Breast epithelium (tissue), 4 donors: ENCODE results near the gene LRRC9. TPM values are rescaled to one million over a fixed set of nuclear protein-coding genes. Genes with fewer than 3 reads are reported as not detected.
"Not testable (repeated sequence)": the region's sequence is repeated elsewhere in the genome, so short reads cannot be mapped to it uniquely, and the experiment has no call there.

Experiments
- DNase-seq, 2 donors: peaks; one replicate each; pipeline ENCODE4 v3.0.0-alpha.2; 2019; ENCODE audit warnings: low spot score in 2 of 2
- H3K27ac ChIP-seq, 2 donors: fragments of 200-600 bp; sonication (generic) in 1 of 2; one replicate each; pipeline ENCODE4 v1.5.1; 2016 to 2019; ENCODE audit warnings: mild to moderate bottlenecking in 1 of 2
- H3K27me3 ChIP-seq, 2 donors: fragments of 200-600 bp; sonication (generic) in 1 of 2; one replicate each; pipeline versions ENCODE4 v1.5.1 to v1.6.0; 2017 to 2019; ENCODE audit warnings: control low read depth in 1 of 2, mild to moderate bottlenecking in 1 of 2
- H3K36me3 ChIP-seq: fragments of 200-600 bp; one replicate; pipeline ENCODE4 v1.5.1; 2019
- H3K4me1 ChIP-seq, 2 donors: fragments of 200-600 bp; sonication (generic); one replicate each; pipeline ENCODE4 v1.5.1; 2016 to 2019; ENCODE audit warnings: control low read depth in 1 of 2
- H3K4me3 ChIP-seq, 3 donors: fragments of 200-600 bp; sonication (generic); 1 replicate in 2 of 3; 2 replicates in 1 of 3; pipeline ENCODE4 v1.5.1; 2016 to 2019; ENCODE audit warnings: mild to moderate bottlenecking in 3 of 3, moderate library complexity in 2 of 3
- H3K9me3 ChIP-seq, 2 donors: fragments of 200-600 bp; sonication (generic) in 1 of 2; one replicate each; pipeline ENCODE4 v1.5.1; 2016 to 2019; ENCODE audit warnings: control low read depth in 1 of 2
- CTCF ChIP-seq, 3 donors: fragments of 450-650 bp; IDR thresholded peaks; one replicate each; pipeline ENCODE4 v1.5.1; 2016 to 2017; ENCODE audit warnings: antibody characterized with exemption in 3 of 3, mild to moderate bottlenecking in 3 of 3, moderate library complexity in 3 of 3
- POLR2A ChIP-seq: fragments of 450-650 bp; IDR thresholded peaks from one replicate; pipeline ENCODE4 v1.6.1; 2016; ENCODE audit warnings: antibody characterized with exemption, mild to moderate bottlenecking, moderate library complexity
- POLR2AphosphoS5 ChIP-seq, 3 donors: sonication (generic); formaldehyde crosslinking; IDR thresholded peaks; one replicate each; pipeline ENCODE4 v1.6.1; 2017; ENCODE audit warnings: antibody characterized with exemption in 3 of 3
- intact Hi-C: fragments of 100-400 bp; cut with DNase I; formaldehyde crosslinking; loops from one replicate; pipeline ENCODE4 v1.15.1; 2023; ENCODE audit warnings: low total_unique reads
- total RNA-seq, 3 donors: library from RNA; depleted of rRNA; stranded (reverse); fragments of >200 nt; gene quantifications; one replicate each; pipeline ENCODE4 v1.1.0, GENCODE V29; 2016

Gene LRRC9
- total RNA-seq, 3 donors from 2014 or later = 0.16 TPM; not detected in 2

- Histone ChIP-seq H3K27ac (no peak overlapping the region), H3K27me3 (no peaks in the 10 kb centered on the region), H3K4me3 (no peak overlapping the region), H3K9me3 (no peaks in the 10 kb centered on the region), H3K36me3 (no peaks in the 10 kb centered on the region), H3K4me1 (no peaks in the 10 kb centered on the region)
- intact Hi-C loops = no loop called here
- DNase-seq = no peak
- TF ChIP-seq POLR2AphosphoS5 (IDR thresholded peaks at IDR 0.05) (no peak), POLR2A (no peak), CTCF (IDR thresholded peaks at IDR 0.05) (no peak)
Observed at GRCh38 chr14:59926534-59926933, 6.6 kb downstream of the LRRC9 start.

GRCh38 chr14:59931237-59931636 is 11.3 kb downstream of the LRRC9 start:
- H3K27me3 ChIP-seq = no peaks in the 10 kb centered on the region
- TF ChIP-seq POLR2AphosphoS5 (IDR thresholded peaks at IDR 0.05) (no peak), POLR2A (no peak), CTCF (IDR thresholded peaks at IDR 0.05) (no peak)
- DNase-seq = no peak
- no peaks in the 10 kb centered on the region for H3K36me3 ChIP-seq
- intact Hi-C loops = no loop called here
- H3K4me3 ChIP-seq = no peak overlapping the region
- H3K27ac ChIP-seq = no peak overlapping the region
- H3K9me3 ChIP-seq = no peaks in the 10 kb centered on the region
- H3K4me1 ChIP-seq = no peaks in the 10 kb centered on the region

- Histone ChIP-seq H3K4me3 (no peak overlapping the region), H3K27me3 (no peaks in the 10 kb centered on the region), H3K36me3 (no peaks in the 10 kb centered on the region), H3K9me3 (no peaks in the 10 kb centered on the region), H3K27ac (no peak overlapping the region), H3K4me1 (no peaks in the 10 kb centered on the region)
- intact Hi-C loops = no loop called here
- no peak for TF ChIP-seq POLR2AphosphoS5 (IDR thresholded peaks at IDR 0.05)
- no peak for TF ChIP-seq POLR2A
- no peak for TF ChIP-seq CTCF (IDR thresholded peaks at IDR 0.05)
- no peak for DNase-seq
Observed at GRCh38 chr14:59936145-59936544, 16.2 kb downstream of the LRRC9 start.

- Histone ChIP-seq H3K27me3 (no peaks in the 10 kb centered on the region), H3K36me3 (no peaks in the 10 kb centered on the region), H3K27ac (no peak overlapping the region), H3K4me3 (no peak overlapping the region), H3K9me3 (no peaks in the 10 kb centered on the region), H3K4me1 (no peaks in the 10 kb centered on the region)
- TF ChIP-seq POLR2AphosphoS5 (IDR thresholded peaks at IDR 0.05) = no peak
- TF ChIP-seq CTCF (IDR thresholded peaks at IDR 0.05) = no peak
- TF ChIP-seq POLR2A = no peak
- DNase-seq = no peak
- intact Hi-C loops = no loop called here
Observed at GRCh38 chr14:59939828-59940227, 19.9 kb downstream of the LRRC9 start.

GRCh38 chr14:59942296-59942862 is 22.4 kb downstream of the LRRC9 start:
- H3K36me3 ChIP-seq, intact Hi-C loops, DNase-seq, H3K4me1 ChIP-seq, H3K27ac ChIP-seq, H3K27me3 ChIP-seq, H3K9me3 ChIP-seq, H3K4me3 ChIP-seq: not testable (repeated sequence)

- intact Hi-C loops = no loop called here
- TF ChIP-seq CTCF (IDR thresholded peaks at IDR 0.05) = no peak
- no peak for TF ChIP-seq POLR2A
- TF ChIP-seq POLR2AphosphoS5 (IDR thresholded peaks at IDR 0.05) = no peak
- H3K4me1 ChIP-seq = no peaks in the 10 kb centered on the region
- H3K9me3 ChIP-seq = no peaks in the 10 kb centered on the region
- no peak for DNase-seq
- no peaks in the 10 kb centered on the region for H3K27me3 ChIP-seq
- no peak overlapping the region for H3K4me3 ChIP-seq
- H3K36me3 ChIP-seq = no peaks in the 10 kb centered on the region
- H3K27ac ChIP-seq = no peak overlapping the region
Observed at GRCh38 chr14:59944909-59945308, 25.0 kb downstream of the LRRC9 start.

GRCh38 chr14:59952141-59952540 is 32.2 kb downstream of the LRRC9 start:
- H3K9me3 ChIP-seq, H3K4me1 ChIP-seq, H3K36me3 ChIP-seq, H3K27ac ChIP-seq, H3K27me3 ChIP-seq, H3K4me3 ChIP-seq, intact Hi-C loops, DNase-seq: not testable (repeated sequence)

GRCh38 chr14:59957890-59958289 is 37.9 kb downstream of the LRRC9 start:
- H3K27me3 ChIP-seq, H3K4me1 ChIP-seq, DNase-seq, H3K9me3 ChIP-seq, H3K27ac ChIP-seq, H3K4me3 ChIP-seq, intact Hi-C loops, H3K36me3 ChIP-seq: not testable (repeated sequence)
